ENCODE results near the gene ELP4. TPM values are rescaled to one million over a fixed set of nuclear protein-coding genes. Genes with fewer than 3 reads are reported as not detected.

The ELP4 gene
- total RNA-seq, 1 experiment from 2014 or later, result 20.3 TPM

- H3K4me1 Mint-ChIP-seq (ENCODE audit: low read depth, unreplicated experiment), result peaks cover 40% of the 10 kb centered on the region
- no peaks in the 10 kb centered on the region for H3K9me3 Mint-ChIP-seq (ENCODE audit: low read depth, unreplicated experiment)
- H3K4me3 Mint-ChIP-seq (ENCODE audit: low read depth, unreplicated experiment), result peak overlapping the region; percentile 82
- no peak for TF ChIP-seq CTCF (IDR thresholded peaks at IDR 0.05; ENCODE audit: unreplicated experiment)
- peak overlapping the region; percentile 52 for H3K27ac Mint-ChIP-seq (ENCODE audit: unreplicated experiment)
- CTCF ChIA-PET, result interaction anchor here (0.5 to 1.1 kb wide), 3 partner anchors 18 to 324 kb away, joined by 3 to 5 read pairs (median 3); no protein-coding TSS in a partner anchor
- DNase-seq, result no peak
- intact Hi-C loops (cut with micrococcal nuclease; ENCODE audit: unreplicated experiment), result no loop called here
- no TSS peak for BruUV-seq (replicated peaks)
- H3K36me3 Mint-ChIP-seq (ENCODE audit: insufficient read depth, unreplicated experiment), result peaks cover 15% of the 10 kb centered on the region
- H3K27me3 Mint-ChIP-seq (ENCODE audit: unreplicated experiment), result peaks cover 92% of the 10 kb centered on the region
Observed at GRCh38 chr11:31812383-31813381, 303.1 kb downstream of the ELP4 start.

GRCh38 chr11:31813391-31814175 is 304.0 kb downstream of the ELP4 start:
- intact Hi-C loops (cut with micrococcal nuclease; ENCODE audit: unreplicated experiment), result no loop called here
- H3K27ac Mint-ChIP-seq (ENCODE audit: unreplicated experiment), result no peak overlapping the region
- CTCF ChIA-PET, result interaction anchor here (0.5 to 1.1 kb wide), 3 partner anchors 19 to 325 kb away, joined by 3 to 5 read pairs (median 3); no protein-coding TSS in a partner anchor

GRCh38 chr11:31814176-31814868 is 304.8 kb downstream of the ELP4 start:
- H3K27me3 Mint-ChIP-seq (ENCODE audit: unreplicated experiment), result peaks cover 92% of the 10 kb centered on the region
- no peak overlapping the region for H3K27ac Mint-ChIP-seq (ENCODE audit: unreplicated experiment)
- peak overlapping the region; percentile 82 for H3K4me3 Mint-ChIP-seq (ENCODE audit: low read depth, unreplicated experiment)
- CTCF ChIA-PET, result interaction anchor here (0.6 kb wide), 1 partner anchor 645 kb away, joined by 5 read pairs; no protein-coding TSS in a partner anchor
- DNase-seq, result no peak
- intact Hi-C loops (cut with micrococcal nuclease; ENCODE audit: unreplicated experiment), result no loop called here
- no peak for TF ChIP-seq CTCF (IDR thresholded peaks at IDR 0.05; ENCODE audit: unreplicated experiment)
- H3K36me3 Mint-ChIP-seq (ENCODE audit: insufficient read depth, unreplicated experiment), result peaks cover 15% of the 10 kb centered on the region
- no peaks in the 10 kb centered on the region for H3K9me3 Mint-ChIP-seq (ENCODE audit: low read depth, unreplicated experiment)
- BruUV-seq (replicated peaks), result no TSS peak
- H3K4me1 Mint-ChIP-seq (ENCODE audit: low read depth, unreplicated experiment), result peaks cover 39% of the 10 kb centered on the region

More at GRCh38 chr11:31813391-31814175, 304.0 kb downstream of the ELP4 start:
- no peaks in the 10 kb centered on the region for H3K9me3 Mint-ChIP-seq (ENCODE audit: low read depth, unreplicated experiment)
- H3K27me3 Mint-ChIP-seq (ENCODE audit: unreplicated experiment), result peaks cover 92% of the 10 kb centered on the region
- peaks cover 40% of the 10 kb centered on the region for H3K4me1 Mint-ChIP-seq (ENCODE audit: low read depth, unreplicated experiment)
- TF ChIP-seq CTCF (IDR thresholded peaks at IDR 0.05; ENCODE audit: unreplicated experiment), result no peak
- BruUV-seq (replicated peaks), result no TSS peak
- peaks cover 15% of the 10 kb centered on the region for H3K36me3 Mint-ChIP-seq (ENCODE audit: insufficient read depth, unreplicated experiment)
- no peak for DNase-seq
- peak overlapping the region; percentile 82 for H3K4me3 Mint-ChIP-seq (ENCODE audit: low read depth, unreplicated experiment)
